Peyer's patch (tissue), 4 donors: Measurements from ENCODE around the gene SGSM2. TPM values are rescaled to one million over a fixed set of nuclear protein-coding genes. Genes with fewer than 3 reads are reported as not detected.

Experiments
- DNase-seq, 3 donors: peaks; one replicate each; pipeline ENCODE4 v3.0.0-alpha.2; 2017 to 2019
- H3K27ac ChIP-seq, 4 donors: fragments of 200-600 bp; sonication (generic); one replicate each; pipeline ENCODE4 v1.5.1; 2016 to 2019
- H3K27me3 ChIP-seq, 2 donors: fragments of 200-600 bp; sonication (generic); one replicate each; pipeline ENCODE4 v1.5.1; 2019
- H3K36me3 ChIP-seq, 3 donors: fragments of 200-600 bp; sonication (generic); one replicate each; pipeline ENCODE4 v1.5.1; 2016 to 2019
- H3K4me1 ChIP-seq, 4 donors: fragments of 200-600 bp; sonication (generic); one replicate each; pipeline ENCODE4 v1.5.1; 2016 to 2019
- H3K4me3 ChIP-seq, 4 donors: fragments of 200-600 bp; sonication (generic); 1 replicate in 3 of 4; 2 replicates in 1 of 4; pipeline ENCODE4 v1.5.1; 2016 to 2019; ENCODE audit warnings: mild to moderate bottlenecking in 1 of 4
- H3K9me3 ChIP-seq, 4 donors: fragments of 200-600 bp; sonication (generic); one replicate each; pipeline ENCODE4 v1.5.1; 2016 to 2019; ENCODE audit warnings: mild to moderate bottlenecking in 1 of 4
- POLR2A ChIP-seq, 2 donors: fragments of 450-650 bp; IDR thresholded peaks; one replicate each; pipeline ENCODE4 v1.5.1; 2017; ENCODE audit warnings: antibody characterized with exemption in 2 of 2, mild to moderate bottlenecking in 2 of 2, moderate library complexity in 2 of 2
- total RNA-seq, 4 donors: library from RNA; depleted of rRNA; stranded (reverse); fragments of >200 nt; gene quantifications; one replicate each; pipeline ENCODE4 v1.1.0, GENCODE V29; 2016
- TF ChIP-seq, protein P1 (sequence below), 6 experiments: fragments of 450-650 bp in 4 of 6; fragments of 200-600 bp in 2 of 6; sonication (generic) in 1 of 6; IDR thresholded peaks; one replicate each; pipeline ENCODE4 v1.5.1; 2017 to 2019; ENCODE audit warnings: antibody characterized with exemption in 6 of 6, mild to moderate bottlenecking in 3 of 6, moderate library complexity in 1 of 6

SGSM2 gene
- total RNA-seq, 4 donors from 2014 or later, result 48.5 to 151 (median 113) TPM

DNA sequence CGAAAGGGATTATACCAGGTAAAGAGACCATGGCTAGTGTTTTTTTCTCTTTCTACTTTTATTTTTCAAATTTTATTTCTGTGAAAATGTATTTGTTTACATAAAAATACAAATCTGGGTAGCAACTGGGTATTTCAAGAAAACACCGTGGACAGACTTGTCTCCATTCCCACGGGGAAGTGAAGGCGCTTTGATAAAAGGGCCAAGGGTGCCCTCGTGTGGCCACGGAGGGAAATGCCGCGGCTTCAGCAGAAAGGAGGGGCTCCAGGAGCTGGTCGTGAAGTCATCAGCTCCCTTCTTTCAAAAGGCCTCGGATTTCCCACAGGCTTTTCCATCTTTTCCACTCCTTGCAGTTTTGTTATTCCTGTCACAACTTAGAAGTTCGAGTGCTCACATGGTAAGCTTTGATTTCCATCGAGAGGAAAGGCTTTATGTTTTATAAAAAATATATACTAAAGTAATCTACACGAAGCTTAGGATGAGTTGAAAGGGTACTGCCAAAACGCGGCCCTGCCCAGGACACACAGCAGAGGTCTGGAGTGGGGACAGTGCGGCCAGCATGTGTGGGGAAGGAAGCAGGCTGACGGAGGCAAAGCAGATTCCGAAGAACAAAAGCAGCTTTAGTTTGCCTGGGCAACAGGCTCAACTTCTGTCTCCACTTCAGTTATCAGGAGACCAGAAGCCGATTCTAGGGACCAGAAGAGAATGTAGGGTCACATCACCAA, 78.9 kb downstream of the SGSM2 start:
- peaks cover 0 to 26% (median 2%) of the 10 kb centered on the region in 4 donors for H3K4me1 ChIP-seq
- H3K27ac ChIP-seq, result no peak overlapping the region
- H3K4me3 ChIP-seq, result no peak overlapping the region
- H3K27me3 ChIP-seq, result no peaks in the 10 kb centered on the region
- peak; percentile 89 to 97 (median 92) for DNase-seq
- TF ChIP-seq, protein P1, sequence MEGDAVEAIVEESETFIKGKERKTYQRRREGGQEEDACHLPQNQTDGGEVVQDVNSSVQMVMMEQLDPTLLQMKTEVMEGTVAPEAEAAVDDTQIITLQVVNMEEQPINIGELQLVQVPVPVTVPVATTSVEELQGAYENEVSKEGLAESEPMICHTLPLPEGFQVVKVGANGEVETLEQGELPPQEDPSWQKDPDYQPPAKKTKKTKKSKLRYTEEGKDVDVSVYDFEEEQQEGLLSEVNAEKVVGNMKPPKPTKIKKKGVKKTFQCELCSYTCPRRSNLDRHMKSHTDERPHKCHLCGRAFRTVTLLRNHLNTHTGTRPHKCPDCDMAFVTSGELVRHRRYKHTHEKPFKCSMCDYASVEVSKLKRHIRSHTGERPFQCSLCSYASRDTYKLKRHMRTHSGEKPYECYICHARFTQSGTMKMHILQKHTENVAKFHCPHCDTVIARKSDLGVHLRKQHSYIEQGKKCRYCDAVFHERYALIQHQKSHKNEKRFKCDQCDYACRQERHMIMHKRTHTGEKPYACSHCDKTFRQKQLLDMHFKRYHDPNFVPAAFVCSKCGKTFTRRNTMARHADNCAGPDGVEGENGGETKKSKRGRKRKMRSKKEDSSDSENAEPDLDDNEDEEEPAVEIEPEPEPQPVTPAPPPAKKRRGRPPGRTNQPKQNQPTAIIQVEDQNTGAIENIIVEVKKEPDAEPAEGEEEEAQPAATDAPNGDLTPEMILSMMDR (IDR thresholded peaks at IDR 0.05), result peak; percentile 92 to 98 (median 98)
- no peak for TF ChIP-seq POLR2A (IDR thresholded peaks at IDR 0.05)
- peaks cover 0 to 28% (median 0%) of the 10 kb centered on the region in 3 donors for H3K36me3 ChIP-seq
- no peaks in the 10 kb centered on the region for H3K9me3 ChIP-seq

DNA sequence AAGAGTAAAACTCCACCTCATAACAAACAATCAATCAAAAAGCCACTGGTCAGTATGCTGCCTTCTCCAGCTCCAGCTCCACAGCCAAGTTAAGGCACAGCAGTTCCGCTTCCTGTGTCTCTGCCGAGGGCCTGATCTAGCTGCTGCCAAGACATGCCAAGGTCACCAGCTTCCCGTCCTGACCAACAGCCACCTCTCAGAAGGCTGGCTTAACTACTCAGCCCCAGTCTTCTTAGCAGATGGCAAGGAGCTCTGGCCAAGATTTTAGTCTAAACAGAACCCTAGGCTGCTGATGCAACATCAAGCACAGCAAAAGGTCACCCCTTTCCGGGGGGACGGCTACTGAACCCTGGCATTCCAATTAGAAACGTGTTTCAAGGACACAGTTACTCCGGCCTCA, 81.3 kb downstream of the SGSM2 start:
- Histone ChIP-seq H3K27ac (peak overlapping the region in 2 of 4 donors; percentile 46 to 48), H3K9me3 (no peaks in the 10 kb centered on the region), H3K36me3 (peaks cover 0 to 26% (median 0%) of the 10 kb centered on the region in 3 donors), H3K27me3 (no peaks in the 10 kb centered on the region), H3K4me3 (no peak overlapping the region), H3K4me1 (peaks cover 0 to 26% (median 2%) of the 10 kb centered on the region in 4 donors)
- DNase-seq, result no peak
- no peak for TF ChIP-seq POLR2A (IDR thresholded peaks at IDR 0.05)

DNA sequence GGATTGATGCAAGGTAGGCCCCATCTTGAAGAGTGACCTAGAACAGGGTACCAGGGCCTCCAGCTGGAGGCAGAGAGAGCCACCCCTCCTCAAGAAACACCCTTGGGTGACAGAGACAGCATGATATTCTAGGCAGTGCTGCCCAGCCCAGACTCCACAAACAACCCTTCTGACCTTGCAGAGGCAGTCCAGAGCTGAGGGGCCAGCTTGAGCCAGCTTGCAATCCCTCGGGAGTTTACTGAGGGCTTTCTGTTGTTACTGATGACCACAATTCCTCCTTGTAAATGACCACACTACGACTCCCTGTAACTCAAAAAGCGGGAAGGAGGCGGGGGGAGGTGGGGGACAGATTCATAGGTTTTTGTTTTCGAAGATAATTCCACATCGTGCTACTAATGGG, 82.2 kb downstream of the SGSM2 start:
- peaks cover 0 to 19% (median 0%) of the 10 kb centered on the region in 3 donors for H3K36me3 ChIP-seq
- no peaks in the 10 kb centered on the region for H3K9me3 ChIP-seq
- TF ChIP-seq POLR2A (IDR thresholded peaks at IDR 0.05), result no peak
- TF ChIP-seq, protein P1 (IDR thresholded peaks at IDR 0.05), result no peak
- H3K27ac ChIP-seq, result peak overlapping the region in 1 of 4 donors; percentile 48
- no peak for DNase-seq
- no peak overlapping the region for H3K4me3 ChIP-seq
- no peaks in the 10 kb centered on the region for H3K27me3 ChIP-seq
- H3K4me1 ChIP-seq, result peaks cover 0 to 26% (median 2%) of the 10 kb centered on the region in 4 donors

DNA sequence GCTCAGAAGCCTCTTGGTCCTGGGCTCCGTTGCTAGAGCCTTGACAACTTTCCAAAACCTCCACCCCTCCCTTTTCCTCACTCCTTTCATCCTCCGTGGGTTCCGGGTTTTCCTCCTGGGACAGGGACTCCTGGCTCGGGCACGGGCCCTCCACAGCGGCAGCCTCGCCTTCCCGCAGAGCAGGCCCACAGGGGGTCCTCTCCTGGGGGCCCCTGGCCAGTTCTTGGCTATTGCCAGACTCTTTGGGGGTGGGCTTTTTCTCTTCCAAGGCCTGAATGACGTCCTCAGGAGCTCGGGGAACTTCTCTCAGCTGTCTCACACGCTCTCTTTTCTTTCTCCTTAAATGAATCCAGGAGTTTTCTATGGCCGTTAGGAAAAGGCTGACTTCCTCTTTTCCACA, 82.9 kb downstream of the SGSM2 start:
- no peak for DNase-seq
- H3K27ac ChIP-seq, result no peak overlapping the region
- H3K9me3 ChIP-seq, result no peaks in the 10 kb centered on the region
- TF ChIP-seq, protein P1 (IDR thresholded peaks at IDR 0.05), result no peak
- TF ChIP-seq POLR2A (IDR thresholded peaks at IDR 0.05), result no peak
- H3K27me3 ChIP-seq, result no peaks in the 10 kb centered on the region
- H3K36me3 ChIP-seq, result peaks cover 0 to 13% (median 0%) of the 10 kb centered on the region in 3 donors
- H3K4me1 ChIP-seq, result peaks cover 0 to 26% (median 2%) of the 10 kb centered on the region in 4 donors
- no peak overlapping the region for H3K4me3 ChIP-seq

DNA sequence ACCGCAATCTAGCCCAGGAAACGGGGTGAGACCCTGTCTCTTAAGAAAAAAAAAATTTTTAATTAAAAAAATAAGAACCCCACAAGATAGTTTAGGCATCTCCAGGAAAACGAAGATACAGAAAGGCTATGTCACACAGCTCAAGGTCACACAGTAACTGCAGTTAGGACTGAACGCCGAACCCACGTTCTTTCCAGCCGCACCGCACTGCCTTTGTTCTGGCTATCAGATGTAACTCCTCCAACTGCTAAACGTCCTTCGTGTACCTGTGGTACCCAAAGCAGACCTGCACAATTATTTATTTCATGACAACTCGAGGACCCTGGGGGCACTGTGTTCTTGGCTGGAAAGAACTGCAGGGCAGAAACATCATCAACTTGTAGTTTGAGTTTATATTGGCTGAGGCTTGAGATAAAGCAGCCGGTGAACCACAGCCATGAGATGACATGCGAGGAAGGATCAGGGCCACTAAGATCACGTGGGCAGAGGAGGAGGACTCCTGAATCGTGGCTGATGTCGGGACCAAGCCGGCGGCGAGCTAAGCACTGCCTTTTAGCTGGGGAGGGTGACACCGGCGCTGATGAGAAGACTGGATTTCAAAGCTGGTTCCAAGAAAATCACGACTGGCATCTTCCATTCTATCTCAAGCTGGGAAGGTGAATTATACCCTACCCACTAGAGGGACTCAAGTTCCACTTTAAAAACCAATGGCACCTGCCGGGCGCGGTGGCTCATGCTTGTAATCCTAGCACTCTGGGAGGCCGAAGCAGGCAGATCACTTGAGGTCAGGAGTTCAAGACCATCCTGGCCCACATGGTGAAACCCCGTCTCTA, 84.2 kb downstream of the SGSM2 start:
- Histone ChIP-seq H3K9me3 (no peaks in the 10 kb centered on the region), H3K4me3 (no peak overlapping the region), H3K27me3 (no peaks in the 10 kb centered on the region), H3K36me3 (peaks cover 0 to 23% (median 0%) of the 10 kb centered on the region in 3 donors), H3K27ac (no peak overlapping the region), H3K4me1 (peaks cover 0 to 16% (median 0%) of the 10 kb centered on the region in 4 donors)
- no peak for DNase-seq
- TF ChIP-seq, protein P1 (IDR thresholded peaks at IDR 0.05), result peak in 3 of 6 experiments; percentile 12 to 28 (median 18)
- no peak for TF ChIP-seq POLR2A (IDR thresholded peaks at IDR 0.05)

DNA sequence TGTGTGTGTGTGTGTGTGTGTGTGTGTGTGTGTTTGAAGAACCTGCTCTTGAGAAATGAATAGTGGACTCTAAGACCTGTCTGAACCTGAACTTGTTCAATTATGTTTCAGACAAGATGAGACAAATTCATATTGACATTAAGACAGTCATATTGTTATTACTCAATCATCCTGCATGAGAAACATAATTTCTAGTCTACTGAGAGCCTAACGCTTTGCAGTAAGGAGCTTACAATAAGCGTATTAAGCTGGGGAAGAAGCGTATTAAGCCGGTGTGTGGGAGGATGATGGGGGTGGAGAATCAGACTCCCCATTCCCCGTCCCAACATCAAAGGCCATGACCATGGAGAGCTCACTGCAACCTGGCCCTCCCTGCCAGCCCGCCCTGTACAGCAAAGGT, 86.0 kb downstream of the SGSM2 start:
- no peaks in the 10 kb centered on the region for H3K9me3 ChIP-seq
- H3K27me3 ChIP-seq, result no peaks in the 10 kb centered on the region
- TF ChIP-seq, protein P1 (IDR thresholded peaks at IDR 0.05), result no peak
- no peak for TF ChIP-seq POLR2A (IDR thresholded peaks at IDR 0.05)
- H3K4me1 ChIP-seq, result peaks cover 0 to 5% (median 0%) of the 10 kb centered on the region in 4 donors
- H3K4me3 ChIP-seq, result no peak overlapping the region
- peaks cover 0 to 23% (median 0%) of the 10 kb centered on the region in 3 donors for H3K36me3 ChIP-seq
- no peak for DNase-seq
- H3K27ac ChIP-seq, result no peak overlapping the region
